ENCODE data around the gene F8A3. TPM values are rescaled to one million over a fixed set of nuclear protein-coding genes. Genes with fewer than 3 reads are reported as not detected.
"Not testable (repeated sequence)": the region's sequence is repeated elsewhere in the genome, so short reads cannot be mapped to it uniquely, and the experiment has no call there.

Gene F8A3
- total and polyA plus RNA-seq, 2 of the 13 experiments (the other 11 are each of a cell fraction or from before 2014, with no cell fraction given): 0.24 TPM; not detected in 1

DNA sequence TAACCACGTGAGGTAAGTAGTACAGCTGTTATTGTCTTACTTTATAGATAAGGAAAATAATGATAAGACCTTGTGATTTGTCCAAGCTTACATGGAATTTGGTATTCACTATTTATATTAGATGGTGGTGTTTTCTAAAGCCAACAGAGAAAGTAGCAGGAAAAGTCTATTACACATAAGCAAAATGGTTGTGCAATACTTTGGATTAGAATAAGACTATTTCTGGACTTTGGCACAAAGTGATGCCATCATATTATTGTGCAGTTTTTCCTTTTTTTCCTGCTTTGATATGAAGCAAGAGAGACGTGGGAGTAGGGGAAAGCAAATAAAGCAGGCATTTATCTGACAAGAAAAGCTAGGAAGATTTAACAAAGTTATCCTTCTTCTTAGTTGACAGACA, 36.7 kb upstream of the F8A3 start:
- H3K27ac ChIP-seq (ENCODE audit: extremely low read length, insufficient read depth, low read length); H3K9ac ChIP-seq (ENCODE audit: insufficient read depth, low read depth, low read length); H3K4me3 ChIP-seq (replicated peaks in 1 of 3; ENCODE audit: insufficient read depth in 1 of 3, low read depth in 2 of 3, low read length in 3 of 3); DNase-seq (ENCODE audit: low spot score); H3K9me3 ChIP-seq (ENCODE audit: low read length); H3K4me2 ChIP-seq (ENCODE audit: low read depth, low read length); H3K79me2 ChIP-seq (ENCODE audit: insufficient read depth, low read length); BruUV-seq (replicated peaks); FAIRE-seq; H3K27me3 ChIP-seq (ENCODE audit: control insufficient read depth in 1 of 2, insufficient read depth in 2 of 2, low read length in 2 of 2); H3K36me3 ChIP-seq (replicated peaks in 1 of 2; ENCODE audit: control insufficient read depth in 1 of 2, insufficient read depth in 2 of 2, low read length in 2 of 2); CTCF ChIA-PET (ENCODE audit: low intra/inter-chr PET ratio, low total read pairs); H4K20me1 ChIP-seq (ENCODE audit: insufficient read depth, low read length); POLR2A ChIA-PET; H2AFZ ChIP-seq (ENCODE audit: low read length); intact Hi-C loops (cut with micrococcal nuclease; ENCODE audit: unreplicated experiment); H3K4me1 ChIP-seq (ENCODE audit: insufficient read depth, low read length); in situ Hi-C loops (cut with HindIII; ENCODE audit: extremely low pct_ligation_motif_present, low pct_unique_long_range_greater_than_20kb); ATAC-seq: not testable (repeated sequence)
- WGBS (ENCODE audit: low lambda C conversion rate): no CpG with 5 or more reads among the region's 2 CpGs

DNA sequence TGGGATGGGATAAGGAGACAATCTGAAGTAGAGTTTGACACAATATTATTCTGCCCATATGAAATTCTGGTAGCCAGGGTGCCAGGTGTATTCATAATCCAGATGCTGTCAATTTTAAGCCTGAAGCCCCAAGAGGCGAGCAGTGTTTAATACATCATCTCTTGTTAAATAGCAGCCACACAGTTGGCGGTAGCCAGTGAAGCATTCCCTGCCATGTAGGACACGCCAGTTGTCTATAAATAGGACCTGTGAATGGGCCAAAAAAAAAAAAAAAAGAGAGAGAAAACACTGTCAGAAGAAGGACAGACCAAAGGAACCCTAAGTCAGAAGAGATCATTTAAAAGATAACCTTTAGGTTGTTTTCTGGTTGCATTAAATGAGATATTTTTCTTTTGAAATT, 33.0 kb upstream of the F8A3 start:
- H3K9me3 ChIP-seq (ENCODE audit: low read length); CTCF ChIA-PET (ENCODE audit: low intra/inter-chr PET ratio, low total read pairs); intact Hi-C loops (cut with micrococcal nuclease; ENCODE audit: unreplicated experiment); H3K4me1 ChIP-seq (ENCODE audit: insufficient read depth, low read length); H3K27ac ChIP-seq (ENCODE audit: extremely low read length, insufficient read depth, low read length); H3K36me3 ChIP-seq (replicated peaks in 1 of 2; ENCODE audit: control insufficient read depth in 1 of 2, insufficient read depth in 2 of 2, low read length in 2 of 2); POLR2A ChIA-PET; H2AFZ ChIP-seq (ENCODE audit: low read length); H3K27me3 ChIP-seq (ENCODE audit: control insufficient read depth in 1 of 2, insufficient read depth in 2 of 2, low read length in 2 of 2); H3K4me2 ChIP-seq (ENCODE audit: low read depth, low read length); in situ Hi-C loops (cut with HindIII; ENCODE audit: extremely low pct_ligation_motif_present, low pct_unique_long_range_greater_than_20kb); BruUV-seq (replicated peaks); H3K79me2 ChIP-seq (ENCODE audit: insufficient read depth, low read length); H3K4me3 ChIP-seq (replicated peaks in 1 of 3; ENCODE audit: insufficient read depth in 1 of 3, low read depth in 2 of 3, low read length in 3 of 3); H4K20me1 ChIP-seq (ENCODE audit: insufficient read depth, low read length); H3K9ac ChIP-seq (ENCODE audit: insufficient read depth, low read depth, low read length); ATAC-seq; FAIRE-seq; DNase-seq (ENCODE audit: low spot score): not testable (repeated sequence)
- 100% methylated on average over 1 of the region's 3 CpGs for WGBS (ENCODE audit: low lambda C conversion rate)

DNA sequence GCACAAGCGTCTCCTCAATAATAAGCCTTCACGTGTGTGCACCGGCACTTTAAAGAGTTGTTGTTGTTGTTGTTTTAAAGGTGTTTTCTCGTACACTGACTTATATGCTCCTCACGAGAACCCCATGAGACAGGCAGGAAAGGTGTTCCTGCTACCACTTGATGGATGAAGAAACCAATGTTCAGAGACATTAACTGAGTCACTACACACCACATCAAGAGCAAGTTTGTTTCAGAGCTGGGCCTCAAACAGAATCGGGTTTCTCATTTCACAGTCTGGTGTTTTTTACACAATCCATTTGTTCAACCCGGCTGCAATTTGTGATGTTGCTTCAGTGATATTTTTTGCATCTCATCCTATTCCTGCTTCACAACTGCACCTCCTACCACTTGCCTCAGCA, 18.7 kb upstream of the F8A3 start:
- H4K20me1 ChIP-seq (ENCODE audit: insufficient read depth, low read length); H3K9me3 ChIP-seq (ENCODE audit: low read length); H3K4me2 ChIP-seq (ENCODE audit: low read depth, low read length); DNase-seq (ENCODE audit: low spot score); CTCF ChIA-PET (ENCODE audit: low intra/inter-chr PET ratio, low total read pairs); H3K9ac ChIP-seq (ENCODE audit: insufficient read depth, low read depth, low read length); H3K27me3 ChIP-seq (ENCODE audit: control insufficient read depth in 1 of 2, insufficient read depth in 2 of 2, low read length in 2 of 2); POLR2A ChIA-PET; H3K4me3 ChIP-seq (replicated peaks in 1 of 3; ENCODE audit: insufficient read depth in 1 of 3, low read depth in 2 of 3, low read length in 3 of 3); H3K4me1 ChIP-seq (ENCODE audit: insufficient read depth, low read length); intact Hi-C loops (cut with micrococcal nuclease; ENCODE audit: unreplicated experiment); in situ Hi-C loops (cut with HindIII; ENCODE audit: extremely low pct_ligation_motif_present, low pct_unique_long_range_greater_than_20kb); BruUV-seq (replicated peaks); FAIRE-seq; H3K27ac ChIP-seq (ENCODE audit: extremely low read length, insufficient read depth, low read length); ATAC-seq; H3K36me3 ChIP-seq (replicated peaks in 1 of 2; ENCODE audit: control insufficient read depth in 1 of 2, insufficient read depth in 2 of 2, low read length in 2 of 2); H3K79me2 ChIP-seq (ENCODE audit: insufficient read depth, low read length); H2AFZ ChIP-seq (ENCODE audit: low read length): not testable (repeated sequence)
- no CpG with 5 or more reads among the region's 7 CpGs for WGBS (ENCODE audit: low lambda C conversion rate)

DNA sequence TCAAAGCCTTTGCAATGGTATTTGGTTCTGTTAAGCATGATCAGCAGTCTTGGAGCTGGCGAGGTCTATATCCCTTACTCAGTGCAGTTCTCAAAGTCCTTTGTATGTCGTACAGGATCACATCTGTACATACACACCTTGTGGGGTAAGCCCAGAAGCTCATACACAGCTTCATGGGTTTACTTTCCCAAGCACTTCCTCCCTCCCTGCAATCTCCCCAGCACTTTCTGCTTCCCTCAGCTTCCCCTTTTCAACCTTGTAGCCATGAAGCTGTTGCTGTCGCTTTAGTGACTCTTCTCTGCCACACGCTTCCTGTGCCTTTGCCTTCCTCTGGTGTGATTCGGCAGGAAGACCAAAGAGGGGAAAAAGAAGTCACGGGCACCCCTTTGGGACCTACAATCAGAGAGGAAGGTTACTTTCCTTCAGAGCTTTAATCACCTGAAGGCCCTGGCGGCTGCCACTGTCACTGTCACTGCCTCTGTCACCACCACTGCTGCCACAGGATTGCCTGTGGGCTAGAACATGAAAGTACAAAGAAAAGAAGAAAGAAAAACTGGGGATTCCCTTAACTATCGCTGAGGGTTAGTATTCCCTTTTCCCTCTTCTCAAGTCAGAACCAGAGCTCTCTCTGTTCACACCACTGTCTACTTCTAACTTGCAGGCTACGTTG, 8.0 kb upstream of the F8A3 start:
- BruUV-seq (replicated peaks); intact Hi-C loops (cut with micrococcal nuclease; ENCODE audit: unreplicated experiment); H3K4me2 ChIP-seq (ENCODE audit: low read depth, low read length); ATAC-seq; H3K4me1 ChIP-seq (ENCODE audit: insufficient read depth, low read length); H3K9ac ChIP-seq (ENCODE audit: insufficient read depth, low read depth, low read length); FAIRE-seq; POLR2A ChIA-PET; H4K20me1 ChIP-seq (ENCODE audit: insufficient read depth, low read length); in situ Hi-C loops (cut with HindIII; ENCODE audit: extremely low pct_ligation_motif_present, low pct_unique_long_range_greater_than_20kb); H3K4me3 ChIP-seq (replicated peaks in 1 of 3; ENCODE audit: insufficient read depth in 1 of 3, low read depth in 2 of 3, low read length in 3 of 3); DNase-seq (ENCODE audit: low spot score); H3K36me3 ChIP-seq (replicated peaks in 1 of 2; ENCODE audit: control insufficient read depth in 1 of 2, insufficient read depth in 2 of 2, low read length in 2 of 2); H3K27ac ChIP-seq (ENCODE audit: extremely low read length, insufficient read depth, low read length); H3K27me3 ChIP-seq (ENCODE audit: control insufficient read depth in 1 of 2, insufficient read depth in 2 of 2, low read length in 2 of 2); H3K79me2 ChIP-seq (ENCODE audit: insufficient read depth, low read length); H3K9me3 ChIP-seq (ENCODE audit: low read length); H2AFZ ChIP-seq (ENCODE audit: low read length); CTCF ChIA-PET (ENCODE audit: low intra/inter-chr PET ratio, low total read pairs): not testable (repeated sequence)
- whole genome bisulfite sequencing (ENCODE audit: low lambda C conversion rate): no CpG with 5 or more reads among the region's 9 CpGs
